Measurements from ENCODE around the gene CNST.
A peak's percentile ranks its signal among the peaks of the same experiment; 100 is the strongest.

DNA sequence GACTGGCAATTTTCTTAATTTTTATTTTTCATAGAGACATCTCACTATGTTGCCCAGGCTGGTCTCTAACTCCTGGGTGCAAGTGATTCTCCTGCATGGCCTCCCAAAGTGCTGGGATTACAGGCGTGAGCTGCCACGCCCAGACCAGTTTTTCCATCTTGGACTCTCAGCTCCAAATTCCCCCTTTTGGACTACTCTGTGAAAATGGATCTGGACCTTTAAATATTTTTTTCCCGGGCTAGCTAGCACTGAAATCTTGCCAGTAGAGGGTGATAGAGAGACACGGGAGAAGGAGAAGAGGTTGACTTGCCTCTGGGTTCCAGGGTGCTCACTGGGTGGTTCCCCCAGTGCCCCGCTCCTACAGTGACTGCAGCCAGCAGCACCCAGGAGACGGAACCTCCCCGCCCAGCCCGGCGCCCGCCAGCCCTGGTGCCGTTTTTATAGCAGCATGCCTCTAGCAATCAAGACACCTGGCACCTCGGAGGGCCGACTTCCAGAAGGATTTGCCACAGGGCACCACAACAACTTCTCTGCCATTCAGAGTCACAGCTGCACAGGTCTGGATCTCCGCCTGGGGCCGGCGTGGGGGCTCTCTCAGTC is 123.3 kb downstream of the CNST start:
- TF ChIP-seq, protein P1, sequence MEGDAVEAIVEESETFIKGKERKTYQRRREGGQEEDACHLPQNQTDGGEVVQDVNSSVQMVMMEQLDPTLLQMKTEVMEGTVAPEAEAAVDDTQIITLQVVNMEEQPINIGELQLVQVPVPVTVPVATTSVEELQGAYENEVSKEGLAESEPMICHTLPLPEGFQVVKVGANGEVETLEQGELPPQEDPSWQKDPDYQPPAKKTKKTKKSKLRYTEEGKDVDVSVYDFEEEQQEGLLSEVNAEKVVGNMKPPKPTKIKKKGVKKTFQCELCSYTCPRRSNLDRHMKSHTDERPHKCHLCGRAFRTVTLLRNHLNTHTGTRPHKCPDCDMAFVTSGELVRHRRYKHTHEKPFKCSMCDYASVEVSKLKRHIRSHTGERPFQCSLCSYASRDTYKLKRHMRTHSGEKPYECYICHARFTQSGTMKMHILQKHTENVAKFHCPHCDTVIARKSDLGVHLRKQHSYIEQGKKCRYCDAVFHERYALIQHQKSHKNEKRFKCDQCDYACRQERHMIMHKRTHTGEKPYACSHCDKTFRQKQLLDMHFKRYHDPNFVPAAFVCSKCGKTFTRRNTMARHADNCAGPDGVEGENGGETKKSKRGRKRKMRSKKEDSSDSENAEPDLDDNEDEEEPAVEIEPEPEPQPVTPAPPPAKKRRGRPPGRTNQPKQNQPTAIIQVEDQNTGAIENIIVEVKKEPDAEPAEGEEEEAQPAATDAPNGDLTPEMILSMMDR (conservative IDR thresholded peaks at IDR 0.05; ENCODE audit: low read depth, low read length) = peak; percentile 92
- no peak for TF ChIP-seq EZH2 (IDR thresholded peaks at IDR 0.05; ENCODE audit: borderline replicate concordance, low read depth, low read length, poor library complexity, severe bottlenecking)

Measured in A673 (cell line).